Bronchial epithelial cell (primary cell): Measurements from ENCODE around the gene C9orf50. TPM values are rescaled to one million over a fixed set of nuclear protein-coding genes. Genes with fewer than 3 reads are reported as not detected.

ENCODE experiments used
- DNase-seq: peaks from one replicate; pipeline ENCODE4 v3.0.0-alpha.2; 2010; ENCODE audit warnings: low read depth
- FAIRE-seq: peaks from 2 replicates; lab custom pipeline; 2011; peaks lifted over from hg19 to GRCh38; lab: Jason Lieb, UNC
- H3K27me3 ChIP-seq: 2 replicates; pipeline ENCODE4 v1.5.1; 2011; ENCODE audit warnings: low read length; ENCODE audit not compliant: control insufficient read depth, insufficient read depth
- H3K36me3 ChIP-seq: 2 replicates; pipeline ENCODE4 v1.5.1; 2011; ENCODE audit warnings: low read length; ENCODE audit not compliant: control insufficient read depth, insufficient read depth
- H3K4me3 ChIP-seq: 2 replicates; pipeline ENCODE4 v1.5.1; 2011; ENCODE audit warnings: mild to moderate bottlenecking, low read depth, low read length, control low read depth
- CTCF ChIP-seq: IDR thresholded peaks from 2 replicates; pipeline ENCODE4 v1.5.1; 2011; ENCODE audit warnings: mild to moderate bottlenecking, moderate library complexity, low read length, control low read depth, inconsistent platforms; ENCODE audit not compliant: insufficient read depth, severe bottlenecking
- total RNA-seq: library from RNA; depleted of rRNA; stranded (reverse); fragments of >200 nt; gene quantifications from 2 replicates; pipeline ENCODE4 v1.2.1, GENCODE V29; 2014

C9orf50 gene
- total RNA-seq, 1 donor from 2014 or later, result not detected

GRCh38 chr9:129646654-129647053 lies 25.8 kb upstream of the C9orf50 start:
- no peaks in the 10 kb centered on the region for H3K36me3 ChIP-seq
- no peak for TF ChIP-seq CTCF
- DNase-seq (no peak), FAIRE-seq (no peak)
- H3K27me3 ChIP-seq, result no peaks in the 10 kb centered on the region
- H3K4me3 ChIP-seq, result no peak overlapping the region

- DNase-seq (peak; percentile 6), FAIRE-seq (no peak)
- Histone ChIP-seq H3K4me3 (no peak overlapping the region), H3K27me3 (no peaks in the 10 kb centered on the region), H3K36me3 (no peaks in the 10 kb centered on the region)
- no peak for TF ChIP-seq CTCF
Observed at GRCh38 chr9:129646252-129646651, 25.4 kb upstream of the C9orf50 start.

GRCh38 chr9:129644902-129645301 lies 24.0 kb upstream of the C9orf50 start:
- no peak for FAIRE-seq
- Histone ChIP-seq H3K27me3 (no peaks in the 10 kb centered on the region), H3K36me3 (no peaks in the 10 kb centered on the region), H3K4me3 (no peak overlapping the region)
- DNase-seq, result no peak
- no peak for TF ChIP-seq CTCF

DNA sequence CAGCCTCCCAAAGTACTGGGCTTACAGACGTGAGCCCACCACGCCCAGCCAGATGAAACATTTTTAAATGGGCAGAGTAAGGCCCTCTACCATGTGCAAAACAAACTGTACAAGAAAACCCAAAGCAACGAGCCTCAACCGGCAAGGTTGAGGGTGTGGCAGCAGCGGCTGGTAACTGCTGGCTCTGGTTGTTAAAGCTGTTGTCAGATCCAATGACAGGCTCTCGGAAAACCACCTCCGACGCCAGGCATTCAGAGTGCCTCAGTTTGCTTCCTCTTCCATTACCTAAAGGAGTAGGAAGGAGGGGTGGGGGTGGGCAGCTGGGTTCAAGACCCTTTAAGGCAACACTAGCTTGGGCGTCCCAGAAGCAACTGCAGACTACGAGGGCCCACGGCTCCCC lies 23.5 kb upstream of the C9orf50 start:
- H3K4me3 ChIP-seq, result no peak overlapping the region
- peak; percentile 15 for DNase-seq
- no peak for FAIRE-seq

DNA sequence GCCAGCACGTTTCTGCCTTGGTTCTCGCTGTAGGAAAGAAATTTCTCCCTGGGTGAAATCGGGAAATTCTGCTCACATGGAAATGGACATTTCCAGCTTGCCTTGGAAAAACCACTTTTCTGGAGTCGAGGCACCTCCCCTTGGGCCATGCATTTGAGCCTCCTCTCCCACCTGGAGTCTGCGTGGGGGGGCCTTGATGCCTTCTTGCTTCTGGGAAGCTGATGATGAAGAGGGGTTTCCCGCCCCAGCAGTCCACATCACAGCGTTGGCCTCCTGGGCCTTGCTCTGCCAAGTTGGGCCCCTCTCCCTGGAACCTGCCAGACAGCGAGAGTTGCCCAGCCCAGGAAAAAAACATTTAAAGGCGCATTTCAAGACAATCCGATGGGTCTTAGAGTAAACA lies 22.8 kb upstream of the C9orf50 start:
- DNase-seq (no peak), FAIRE-seq (no peak)
- no peak for TF ChIP-seq CTCF
- no peaks in the 10 kb centered on the region for H3K27me3 ChIP-seq
- no peak overlapping the region for H3K4me3 ChIP-seq
- peaks cover 6% of the 10 kb centered on the region for H3K36me3 ChIP-seq

More for the DNA sequence above, 23.5 kb upstream of the C9orf50 start:
- Histone ChIP-seq H3K27me3 (no peaks in the 10 kb centered on the region), H3K36me3 (peaks cover 3% of the 10 kb centered on the region)
- no peak for TF ChIP-seq CTCF

DNA sequence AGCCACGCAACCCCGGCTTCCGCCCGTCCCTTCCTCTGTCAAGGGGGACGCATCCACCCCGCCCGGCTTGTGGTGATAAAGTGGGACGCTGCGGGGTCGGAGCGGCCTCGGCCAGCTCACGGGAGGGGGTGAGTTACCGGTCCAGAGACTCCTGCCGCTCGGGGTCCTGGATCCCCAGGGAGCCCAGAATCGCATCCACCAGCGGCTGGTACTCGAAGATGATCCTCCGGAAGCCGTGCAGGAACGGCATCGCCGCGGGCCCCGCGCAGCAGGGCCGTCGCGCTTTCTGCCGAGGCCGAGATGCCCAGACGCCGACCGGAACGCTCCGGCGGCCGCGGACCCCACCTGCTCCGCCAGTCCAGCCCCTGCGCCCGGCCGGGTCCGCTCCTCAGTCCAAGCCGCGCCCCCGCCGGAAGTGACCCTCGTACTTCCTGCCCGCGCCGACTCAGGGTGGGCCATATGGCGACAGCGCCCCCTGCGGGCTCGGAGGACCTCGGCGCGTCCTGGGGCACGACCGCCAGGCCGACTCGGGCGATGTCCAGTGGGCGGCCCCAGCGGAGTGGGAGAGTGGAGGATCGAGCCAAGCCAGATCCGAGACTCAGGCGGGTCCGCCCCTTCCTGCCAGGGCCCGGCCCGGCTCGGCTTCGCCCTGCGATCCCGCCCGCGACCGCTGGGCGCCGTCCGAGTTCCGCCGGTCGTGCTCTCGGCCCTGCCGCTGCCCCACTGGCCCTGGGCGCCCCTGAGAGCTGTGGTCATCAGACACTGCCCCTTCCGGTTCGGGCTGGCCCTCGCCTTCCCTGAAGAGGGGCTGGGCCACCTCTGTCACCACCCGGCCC lies 21.1 kb upstream of the C9orf50 start, which contains the start of gene ASB6:
TSS of gene ASB6 (minus strand) at position 402 of the 836 bp plus-strand sequence. CDS start at position 250, 152 bp downstream.
- TF ChIP-seq CTCF, result peak; percentile 95
- H3K4me3 ChIP-seq, result peak within 1 kb of the TSS; percentile 96
- DNase-seq, result peak; percentile 77
- no peak for FAIRE-seq
- H3K27me3 ChIP-seq, result no peaks in the 10 kb centered on the region
- H3K36me3 ChIP-seq, result peaks cover 11% of the 10 kb centered on the region
